Mesothelial cell of epicardium (in vitro differentiated cells): ENCODE data around the gene GNAI2. TPM values are rescaled to one million over a fixed set of nuclear protein-coding genes. Genes with fewer than 3 reads are reported as not detected.
A peak's percentile ranks its signal among the peaks of the same experiment; 100 is the strongest.
"Not testable (repeated sequence)": the region's sequence is repeated elsewhere in the genome, so short reads cannot be mapped to it uniquely, and the experiment has no call there.

Experiments
- DNase-seq, 2 experiments: peaks; one replicate each; pipeline ENCODE4 v3.0.0; 2021; ENCODE audit warnings: low spot score in 2 of 2; ENCODE audit not compliant: unreplicated experiment in 2 of 2
- H3K27ac Mint-ChIP-seq: 2 replicates; pipeline ENCODE4 v1.8.0; 2021; ENCODE audit warnings: mixed read lengths
- H3K27me3 Mint-ChIP-seq: 2 replicates; pipeline ENCODE4 v1.8.0; 2021; ENCODE audit warnings: low read depth, mixed read lengths
- H3K36me3 Mint-ChIP-seq: 2 replicates; pipeline ENCODE4 v1.8.0; 2021; ENCODE audit warnings: mixed read lengths
- H3K4me1 Mint-ChIP-seq: 2 replicates; pipeline ENCODE4 v1.8.0; 2021; ENCODE audit warnings: mixed read lengths
- H3K4me3 Mint-ChIP-seq: 2 replicates; pipeline ENCODE4 v1.8.0; 2021; ENCODE audit warnings: mild to moderate bottlenecking, moderate library complexity, mixed read lengths
- H3K9me3 Mint-ChIP-seq: 2 replicates; pipeline ENCODE4 v1.8.0; 2021; ENCODE audit warnings: mixed read lengths
- CTCF ChIP-seq: fragments of 200-600 bp; sonication (generic); IDR thresholded peaks from one replicate; pipeline ENCODE4 v1.5.0; 2021; ENCODE audit warnings: antibody characterized with exemption; ENCODE audit not compliant: unreplicated experiment
- total RNA-seq: library from RNA; stranded (reverse); gene quantifications from 3 replicates; pipeline ENCODE4 v1.2.1, GENCODE V29; 2021

GNAI2 gene
- total RNA-seq, 1 donor from 2014 or later: 156 TPM

GRCh38 chr3:50268703-50269451 is 32.9 kb downstream of the GNAI2 start, which contains the start of gene SEMA3B:
Gene SEMA3B, plus strand, starts transcription at chr3:50269147. Its CDS starts 94 bp downstream, at chr3:50269241.
- Mint-ChIP-seq H3K9me3 (no peaks in the 10 kb centered on the region), H3K27ac (peak within 1 kb of the TSS; percentile 100), H3K4me1 (peaks cover 80% of the 10 kb centered on the region), H3K36me3 (peaks cover 3% of the 10 kb centered on the region), H3K27me3 (peaks cover 6% of the 10 kb centered on the region), H3K4me3 (peak within 1 kb of the TSS; percentile 72)
- no peak for TF ChIP-seq CTCF
- no peak for DNase-seq

- H3K27ac Mint-ChIP-seq: peak overlapping the region; percentile 100
Observed at GRCh38 chr3:50269460-50269859, 33.5 kb downstream of the GNAI2 start.

GRCh38 chr3:50269977-50270413 is 34.0 kb downstream of the GNAI2 start:
- no peak for TF ChIP-seq CTCF
- H3K9me3 Mint-ChIP-seq: no peaks in the 10 kb centered on the region
- DNase-seq: no peak
- H3K4me3 Mint-ChIP-seq: peak overlapping the region; percentile 72
- H3K27ac Mint-ChIP-seq: peak overlapping the region; percentile 100
- H3K4me1 Mint-ChIP-seq: peaks cover 75% of the 10 kb centered on the region
- H3K36me3 Mint-ChIP-seq: peaks cover 9% of the 10 kb centered on the region
- peaks cover 16% of the 10 kb centered on the region for H3K27me3 Mint-ChIP-seq

More at GRCh38 chr3:50269460-50269859, 33.5 kb downstream of the GNAI2 start:
- Mint-ChIP-seq H3K9me3 (no peaks in the 10 kb centered on the region), H3K4me3 (peak overlapping the region; percentile 72), H3K36me3 (peaks cover 7% of the 10 kb centered on the region), H3K27me3 (peaks cover 12% of the 10 kb centered on the region), H3K4me1 (peaks cover 78% of the 10 kb centered on the region)
- TF ChIP-seq CTCF: no peak
- DNase-seq: no peak

GRCh38 chr3:50270422-50271224 is 34.6 kb downstream of the GNAI2 start:
- Mint-ChIP-seq H3K27ac (peak overlapping the region; percentile 100), H3K4me1 (peaks cover 71% of the 10 kb centered on the region), H3K9me3 (no peaks in the 10 kb centered on the region), H3K27me3 (peaks cover 23% of the 10 kb centered on the region), H3K36me3 (peaks cover 12% of the 10 kb centered on the region), H3K4me3 (peak overlapping the region; percentile 72)
- TF ChIP-seq CTCF: no peak
- DNase-seq: no peak

- Mint-ChIP-seq H3K27ac (peak overlapping the region; percentile 100), H3K4me3 (peak overlapping the region; percentile 51), H3K9me3 (no peaks in the 10 kb centered on the region), H3K4me1 (peaks cover 63% of the 10 kb centered on the region), H3K27me3 (peaks cover 28% of the 10 kb centered on the region), H3K36me3 (peaks cover 15% of the 10 kb centered on the region)
- no peak for TF ChIP-seq CTCF
- DNase-seq: no peak
Observed at GRCh38 chr3:50271314-50271936, 35.4 kb downstream of the GNAI2 start.

- Mint-ChIP-seq H3K27me3 (peaks cover 29% of the 10 kb centered on the region), H3K4me1 (peaks cover 52% of the 10 kb centered on the region), H3K27ac (peak overlapping the region; percentile 61), H3K36me3 (peaks cover 15% of the 10 kb centered on the region)
- H3K9me3 Mint-ChIP-seq, DNase-seq, H3K4me3 Mint-ChIP-seq: not testable (repeated sequence)
Observed at GRCh38 chr3:50272538-50272910, 36.5 kb downstream of the GNAI2 start.
